ENCODE results near the gene LTN1.

The LTN1 gene

DNA sequence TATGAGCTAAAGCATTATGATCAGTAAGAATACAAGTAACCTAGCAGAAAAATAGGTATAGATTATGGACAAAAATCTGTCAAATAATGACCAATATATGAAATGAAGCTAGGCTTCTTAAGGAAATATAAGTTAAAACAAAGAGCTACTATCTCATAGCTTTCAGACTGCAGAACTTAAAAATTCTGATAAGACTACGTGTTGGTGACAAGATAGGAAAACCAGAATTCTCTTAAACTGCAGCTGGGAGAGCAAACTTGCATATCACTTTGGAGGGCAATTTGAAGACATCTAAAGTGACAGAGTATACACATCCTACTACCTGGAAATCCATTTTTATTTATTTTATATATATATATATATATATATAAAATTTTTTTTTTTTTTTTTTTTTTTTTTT, 65.5 kb downstream of the LTN1 start:
- DNase-seq = no peak

GRCh38 chr21:28923439-28923975, 69.2 kb downstream of the LTN1 start:
- DNase-seq = no peak

DNA sequence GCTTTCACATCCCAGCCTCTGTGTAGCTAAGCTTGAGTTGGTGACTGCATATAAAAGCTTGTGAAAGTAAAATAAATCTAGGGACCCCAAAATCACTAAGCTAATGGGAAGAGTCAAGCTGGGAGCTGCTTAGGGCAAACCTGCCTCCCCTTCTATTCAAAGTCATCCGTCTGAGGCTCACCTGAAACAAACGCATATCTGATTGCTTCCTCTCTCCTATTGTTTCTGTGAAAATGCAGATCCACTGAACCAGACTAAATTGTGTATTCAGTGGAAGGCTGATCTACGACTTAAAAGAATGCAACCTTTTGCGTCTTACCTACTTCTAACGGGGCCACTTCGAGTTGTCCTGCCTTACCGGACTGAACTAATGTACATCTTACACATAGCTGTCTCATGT, 70.3 kb downstream of the LTN1 start:
- DNase-seq = no peak

DNA sequence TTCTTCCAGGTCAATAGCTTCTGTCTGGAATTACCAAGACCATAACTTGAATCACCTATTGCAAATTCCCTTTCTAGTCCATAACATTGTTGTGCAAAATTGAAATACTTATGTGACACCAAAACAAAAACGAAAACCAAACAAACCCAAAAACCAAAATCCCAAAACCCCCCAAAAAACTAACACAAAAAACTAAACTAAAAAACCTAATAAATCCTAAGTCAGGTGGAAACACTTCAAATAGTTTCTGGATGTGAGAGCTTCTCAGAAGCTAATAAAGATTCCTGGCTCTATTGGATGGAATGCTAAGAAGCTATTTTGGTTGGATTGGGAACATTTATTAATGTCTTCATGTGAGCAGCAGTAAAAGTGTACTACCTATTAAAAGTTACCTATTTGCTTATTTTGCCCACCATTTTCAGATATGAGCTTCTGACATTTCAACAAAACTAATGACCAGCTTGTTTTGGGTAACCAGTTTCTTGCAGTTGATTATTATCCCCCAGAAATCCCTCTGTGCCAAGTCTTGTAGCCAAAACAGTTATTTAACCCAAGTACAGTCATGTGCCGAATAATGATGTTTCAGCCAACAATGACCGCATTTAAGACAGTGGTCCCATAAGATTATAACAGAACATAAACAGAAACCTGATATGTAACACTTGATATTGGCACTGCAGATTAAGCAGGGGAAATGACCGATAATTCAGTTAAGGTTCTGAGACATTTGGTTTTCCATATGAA, 76.4 kb downstream of the LTN1 start:
- DNase-seq = no peak

DNA sequence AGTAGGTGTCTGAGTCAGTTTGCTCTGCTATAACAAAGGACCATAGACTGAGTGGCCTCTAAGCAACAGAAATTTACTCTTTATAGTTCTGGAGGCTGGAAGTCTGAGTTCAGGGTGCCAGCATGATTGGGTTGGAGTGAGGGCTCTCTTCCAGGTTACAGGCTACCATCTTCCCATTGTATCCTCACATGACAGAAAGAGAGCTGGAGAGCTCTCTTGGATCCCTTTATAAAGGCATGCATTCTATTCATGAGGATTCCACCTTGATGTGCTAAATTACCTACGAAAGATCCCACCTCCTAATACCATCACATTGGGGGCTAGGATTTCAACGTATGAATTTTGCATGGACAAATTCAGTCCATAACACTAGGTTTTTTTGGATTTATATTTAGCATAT, 79.6 kb downstream of the LTN1 start:
- DNase-seq = no peak

GRCh38 chr21:28910280-28910887, 82.3 kb downstream of the LTN1 start:
- DNase-seq = no peak

DNA sequence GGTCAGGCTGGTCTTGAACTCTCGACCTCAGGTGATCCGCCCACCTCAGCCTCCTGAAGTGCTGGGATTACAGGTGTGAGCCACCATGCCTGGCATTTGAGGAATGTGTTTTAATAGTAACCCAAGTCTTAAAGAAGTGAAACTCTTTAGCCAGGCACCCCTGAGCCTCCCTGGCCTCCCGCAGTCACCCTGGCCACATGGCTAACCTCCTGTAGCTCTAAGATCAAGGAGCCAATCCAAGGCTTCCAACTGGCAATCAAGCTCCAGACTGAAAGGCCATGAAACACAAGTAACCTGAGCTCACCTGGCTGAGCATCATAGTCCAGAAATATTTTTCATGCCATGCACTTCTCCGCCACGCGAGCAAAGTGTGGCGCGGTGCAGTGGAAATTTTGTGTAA, 84.3 kb downstream of the LTN1 start:
- DNase-seq = no peak

- DNase-seq = no peak
Measured at GRCh38 chr21:28906841-28907240, 85.8 kb downstream of the LTN1 start.

DNA sequence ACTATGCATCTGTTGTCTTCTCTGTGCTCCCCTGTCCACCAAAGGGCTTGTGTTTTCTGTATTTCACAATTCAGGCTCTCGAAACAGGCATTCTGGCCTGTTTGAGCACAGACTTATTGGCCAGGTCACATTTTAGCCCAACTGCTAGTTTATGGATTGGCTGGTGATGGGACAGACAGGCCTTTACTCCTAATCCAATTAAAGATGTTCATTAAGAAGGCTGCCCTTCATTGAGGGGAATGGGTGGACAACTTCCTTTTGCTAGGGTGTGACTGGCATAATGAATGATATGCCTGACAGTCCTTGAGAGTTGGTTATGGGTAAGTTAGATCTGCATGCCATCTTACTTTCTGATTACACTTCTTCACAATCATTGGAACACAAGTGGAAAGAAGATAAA, 86.4 kb downstream of the LTN1 start:
- no peak for DNase-seq

- no peak for DNase-seq
Measured at GRCh38 chr21:28904961-28905435, 87.7 kb downstream of the LTN1 start.

DNA sequence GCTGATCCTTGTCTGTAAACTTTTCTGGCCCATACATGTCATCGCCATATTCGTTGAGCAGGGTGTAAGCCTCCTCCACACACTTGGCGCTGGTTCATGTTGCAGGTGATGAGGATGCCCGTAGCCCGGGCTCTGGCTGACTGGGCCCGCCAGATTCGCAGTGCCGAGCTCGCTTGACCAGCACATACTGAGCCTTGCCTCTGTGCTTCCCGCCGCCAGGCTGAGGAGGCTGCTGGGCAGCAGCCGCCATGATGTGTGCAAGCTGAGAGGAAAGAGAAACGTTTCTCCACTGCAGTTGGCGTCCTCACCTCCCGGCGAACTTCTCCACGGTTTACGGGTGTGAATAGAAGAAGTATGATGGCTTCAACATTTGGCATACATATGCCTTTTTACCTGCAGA, 89.2 kb downstream of the LTN1 start:
- no peak for DNase-seq

DNA sequence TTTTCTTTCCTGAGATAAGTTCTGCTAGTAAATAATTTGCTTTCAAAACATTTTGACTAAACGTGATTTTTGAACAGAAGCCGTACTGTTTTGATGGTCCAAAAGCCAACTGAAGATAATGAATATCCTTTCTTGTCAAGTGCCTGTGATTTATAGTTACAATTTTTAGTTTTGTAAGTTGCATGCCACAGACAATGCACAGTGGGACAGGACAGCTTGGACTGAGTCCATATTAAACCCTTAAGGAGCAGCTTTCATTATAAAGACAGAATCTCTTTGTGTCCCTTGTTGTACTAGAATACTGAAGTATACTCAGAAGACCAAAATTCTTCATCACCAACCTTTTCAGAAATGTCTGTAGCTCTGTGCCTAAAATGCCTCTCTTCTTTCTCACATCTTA, 92.2 kb downstream of the LTN1 start:
- DNase-seq = no peak

DNA sequence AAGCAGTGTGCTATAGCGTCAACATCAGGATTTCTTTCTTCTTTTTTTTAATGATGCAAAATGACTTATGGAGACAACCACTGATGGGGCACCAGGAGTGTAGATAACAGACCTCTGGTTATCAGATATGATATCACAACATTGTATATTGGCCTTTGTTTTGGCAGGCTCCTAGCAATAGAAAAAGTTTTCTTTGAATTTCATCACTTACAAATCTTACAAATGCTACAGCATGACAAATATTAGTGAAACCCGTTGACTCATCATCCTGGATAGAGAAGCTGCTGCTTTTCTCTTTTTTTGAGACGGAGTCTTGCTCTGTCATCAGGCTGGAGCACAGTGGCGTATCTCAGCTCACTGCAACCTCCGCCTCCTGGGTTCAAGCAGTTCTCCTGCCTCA, 92.9 kb downstream of the LTN1 start:
- no peak for DNase-seq

GRCh38 chr21:28899220-28899619, 93.5 kb downstream of the LTN1 start:
- no peak for DNase-seq

DNA sequence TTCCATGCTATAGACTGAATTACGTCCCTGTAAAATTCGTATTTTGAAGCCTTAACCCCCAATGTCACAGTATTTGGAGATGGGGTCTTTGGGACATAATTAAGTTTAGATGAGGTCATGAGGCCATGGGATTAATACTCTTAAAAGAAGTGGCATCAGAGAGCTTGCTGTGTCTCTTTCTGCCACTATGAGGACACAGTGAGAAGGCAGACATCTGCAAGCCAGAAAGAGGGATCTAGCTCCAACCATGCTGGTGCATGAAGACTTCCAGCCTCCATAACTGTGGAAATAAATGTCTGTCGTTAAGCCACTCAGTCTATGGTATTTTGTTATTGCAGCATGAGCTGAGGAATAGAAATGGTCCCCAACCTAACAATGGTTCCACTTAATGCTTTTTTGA, 99.0 kb downstream of the LTN1 start:
- no peak for DNase-seq

DNA sequence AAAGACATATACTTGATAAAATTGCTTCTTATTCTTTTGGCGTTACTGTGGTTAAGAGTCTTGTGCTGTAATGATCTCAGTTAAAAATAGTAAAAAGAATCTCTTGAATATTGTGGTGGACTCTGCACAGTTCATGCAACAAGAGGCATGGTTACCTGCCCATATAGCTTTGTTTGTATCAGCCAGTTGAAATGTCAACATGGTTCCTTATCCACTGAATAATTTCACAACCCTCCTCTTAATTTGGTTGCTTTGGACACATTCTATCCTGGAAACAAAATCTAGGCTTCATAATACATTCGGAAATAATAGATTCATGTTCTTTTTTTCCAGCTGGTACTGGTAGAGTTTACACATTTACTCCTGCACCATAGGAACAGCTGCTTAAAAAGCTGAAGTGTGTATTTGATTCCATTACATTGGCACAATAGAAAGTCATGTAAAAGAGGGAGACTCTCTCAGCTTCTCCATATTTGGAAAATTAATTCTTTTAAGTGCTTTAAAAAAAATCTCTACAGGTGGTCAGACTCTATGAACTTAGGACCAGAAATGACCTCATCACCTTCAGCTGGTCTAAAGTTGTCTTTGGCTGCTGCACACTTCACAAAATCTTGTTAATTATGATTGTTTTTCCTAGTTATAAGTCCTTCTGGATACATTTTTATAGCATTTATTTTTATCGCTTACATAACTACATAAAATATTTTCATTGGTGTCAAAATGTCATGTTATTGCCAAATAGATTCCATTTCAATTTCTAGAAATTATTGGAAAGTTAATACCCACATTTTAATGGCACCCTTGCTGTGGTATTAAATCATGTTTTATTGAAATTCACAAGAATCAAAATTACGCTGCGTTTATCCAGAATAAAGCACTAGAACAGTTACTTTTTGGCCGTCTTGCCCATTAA, 100.2 kb downstream of the LTN1 start:
- no peak for DNase-seq

DNA sequence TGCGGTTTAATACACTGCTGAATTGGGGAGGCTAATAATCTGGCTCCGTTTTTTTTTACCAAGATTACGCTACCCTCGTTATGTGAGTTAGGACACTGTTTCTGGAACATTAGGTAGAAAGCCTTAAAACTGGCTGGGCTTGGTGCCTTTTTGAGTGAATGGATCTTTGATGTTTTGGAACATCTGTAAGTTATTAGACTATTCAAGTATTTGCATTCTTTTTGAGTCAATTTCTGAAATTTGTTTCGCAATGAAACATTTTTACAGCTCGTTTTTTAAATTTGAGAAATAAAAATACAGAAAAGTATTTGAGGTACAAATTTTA, 106.9 kb downstream of the LTN1 start:
- no peak for DNase-seq

GRCh38 chr21:28884976-28885852, 107.5 kb downstream of the LTN1 start:
- DNase-seq = peak; percentile 81 to 94 (median 88)

DNA sequence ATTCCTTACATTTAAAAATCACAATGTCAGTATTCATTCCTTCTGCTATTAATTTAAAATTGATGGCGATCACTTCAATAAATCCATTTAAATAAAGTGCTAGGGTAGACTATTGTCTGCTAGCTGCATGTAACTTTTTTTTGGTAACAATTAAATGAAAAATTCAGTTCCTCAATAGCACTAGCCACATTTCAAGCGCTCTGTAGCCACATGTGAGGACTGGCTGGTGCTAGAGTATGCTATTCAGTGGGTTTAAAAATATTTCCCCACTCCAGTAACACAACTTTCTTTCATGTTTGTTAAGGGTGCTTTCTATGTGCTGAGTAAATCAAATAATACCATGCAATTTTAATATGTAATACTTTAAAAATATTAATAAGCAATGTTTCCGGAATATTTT, 108.2 kb downstream of the LTN1 start:
- DNase-seq = no peak

DNA sequence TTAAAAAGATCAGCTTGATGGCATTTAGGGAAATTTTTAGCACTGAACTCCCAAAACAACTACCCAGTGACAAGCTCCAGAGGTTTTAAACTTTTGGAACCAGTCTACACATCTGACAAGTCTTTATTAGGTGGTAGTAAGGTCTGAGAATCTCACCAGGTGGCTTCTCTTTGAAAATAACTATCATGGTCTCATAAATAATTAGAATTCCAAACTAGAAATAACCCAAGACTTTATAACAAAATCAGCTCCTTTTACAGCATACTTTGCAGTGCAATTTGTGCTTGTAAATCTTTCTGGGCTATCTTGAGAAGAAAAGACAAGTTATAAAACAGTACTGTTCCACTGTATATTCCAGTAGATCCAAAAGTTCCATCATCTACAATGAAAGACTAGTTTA, 108.7 kb downstream of the LTN1 start:
- no peak for DNase-seq

- DNase-seq = no peak
Measured at GRCh38 chr21:28882345-28882744, 110.3 kb downstream of the LTN1 start.

All from stimulated activated naive CD4-positive, alpha-beta T cell (primary cell).